K562 (cell line): Measurements from ENCODE around the gene SERPINB2. TPM values are rescaled to one million over a fixed set of nuclear protein-coding genes. Genes with fewer than 3 reads are reported as not detected.

Source experiments
- ATAC-seq: fragments of 200-7000 bp; cut with Tn5 transposase; 3 replicates; pipeline ENCODE4 v1.9.1; 2020; ENCODE audit warnings: moderate library complexity
- BruUV-seq: library from RNA; stranded (reverse); fragments of 400-500 nt; replicated peaks from 2 replicates; lab custom pipeline; 2021; lab: Mats Ljungman, UMichigan
- CTCF ChIA-PET: fragments of 300-600 bp; formaldehyde crosslinking; extraction: SDS; loops from one replicate; lab custom pipeline; 2021; ENCODE audit warnings: low intra/inter-chr PET ratio; lab: Yijun Ruan, JAX
- POLR2A ChIA-PET: fragments of 300-600, 350-650 bp; sonication (Branson Sonifier 250); formaldehyde crosslinking; extraction: SDS; loops from one replicate; lab custom pipeline; 2021; ENCODE audit warnings: antibody characterized with exemption, inconsistent platforms; lab: Yijun Ruan, JAX
- DNase-seq, 4 experiments: peaks; one replicate each; pipeline versions ENCODE4 v3.0.0 to v3.0.0-alpha.2; 2011 to 2018; ENCODE audit warnings: low spot score in 3 of 4, mixed read lengths in 3 of 4; ENCODE audit errors: extremely low read depth in 1 of 4
- FAIRE-seq: peaks from 2 replicates; lab custom pipeline; 2011; peaks lifted over from hg19 to GRCh38; lab: Jason Lieb, UNC
- H2AFZ ChIP-seq: 2 replicates; pipeline ENCODE4 v1.6.0; 2011; ENCODE audit warnings: low read depth, low read length, control low read depth, inconsistent platforms
- H3K27ac ChIP-seq: fragments of 200-600 bp; 3 replicates; pipeline ENCODE4 v1.8.0; 2011; ENCODE audit warnings: low read depth, mild to moderate bottlenecking, control low read depth, inconsistent platforms, low read length, moderate library complexity, mixed read lengths; ENCODE audit errors: extremely low read depth
- H3K27me3 ChIP-seq, 2 experiments: fragments of 300-600 bp in 1 of 2; 2 replicates in 1 of 2; 3 replicates in 1 of 2; pipeline versions ENCODE4 v1.6.0 to v1.8.0; 2011; ENCODE audit warnings: inconsistent platforms in 2 of 2, low read length in 2 of 2, mild to moderate bottlenecking in 1 of 2, mixed read lengths in 1 of 2, moderate library complexity in 1 of 2; ENCODE audit not compliant: control insufficient read depth in 2 of 2, insufficient read depth in 2 of 2
- H3K36me3 ChIP-seq: fragments of 300-600 bp; 3 replicates; pipeline ENCODE4 v1.8.0; 2011; ENCODE audit warnings: mild to moderate bottlenecking, low read length, inconsistent platforms; ENCODE audit not compliant: control insufficient read depth, insufficient read depth
- H3K4me1 ChIP-seq, 2 experiments: fragments of 200-600 bp in 1 of 2; replicated peaks in 1 of 2; 2 replicates in 1 of 2; 3 replicates in 1 of 2; pipeline versions ENCODE4 v1.5.1 to v1.8.0; 2011; ENCODE audit warnings: inconsistent platforms in 2 of 2, low read length in 2 of 2, mild to moderate bottlenecking in 1 of 2, mixed read lengths in 1 of 2, moderate library complexity in 1 of 2; ENCODE audit not compliant: control insufficient read depth in 2 of 2, insufficient read depth in 2 of 2
- H3K4me2 ChIP-seq: 2 replicates; pipeline ENCODE4 v1.6.1; 2011; ENCODE audit warnings: low read length, control low read depth, inconsistent platforms, mixed read lengths; ENCODE audit not compliant: insufficient read depth
- H3K4me3 ChIP-seq: fragments of 200-600 bp; sonication (generic), shearing (Covaris generic); 2 replicates; pipeline ENCODE4 v1.5.1; 2016; ENCODE audit warnings: control low read depth, inconsistent platforms
- H3K79me2 ChIP-seq: fragments of 200-600 bp; 3 replicates; pipeline ENCODE4 v1.8.0; 2011; ENCODE audit warnings: low read length, inconsistent platforms; ENCODE audit not compliant: control insufficient read depth, insufficient read depth
- H3K9ac ChIP-seq, 2 experiments: 2 replicates each; pipeline versions ENCODE4 v1.6.0 to v1.6.1; 2011; ENCODE audit warnings: low read depth in 2 of 2, low read length in 2 of 2, control low read depth in 1 of 2, inconsistent platforms in 1 of 2, mild to moderate bottlenecking in 1 of 2, mixed read lengths in 1 of 2; ENCODE audit not compliant: insufficient read depth in 1 of 2
- H3K9me1 ChIP-seq: one replicate; pipeline ENCODE4 v1.6.0; 2011; ENCODE audit warnings: inconsistent platforms, mild to moderate bottlenecking, low read length, moderate library complexity; ENCODE audit not compliant: control insufficient read depth, insufficient read depth
- H3K9me3 ChIP-seq: replicated peaks from 2 replicates; pipeline ENCODE4 v1.5.1; 2011; ENCODE audit warnings: low read depth, low read length, inconsistent platforms; ENCODE audit not compliant: control insufficient read depth, insufficient read depth
- H4K20me1 ChIP-seq: replicated peaks from 2 replicates; pipeline ENCODE4 v1.6.1; 2011; ENCODE audit warnings: low read length, inconsistent platforms, mixed read lengths; ENCODE audit not compliant: control insufficient read depth, insufficient read depth
- CBFA2T3 ChIP-seq: fragments of 450-650 bp; IDR thresholded peaks from 2 replicates; pipeline ENCODE4 v1.6.1; 2017
- ERF ChIP-seq: fragments of 450-650 bp; formaldehyde crosslinking; IDR thresholded peaks from 2 replicates; pipeline ENCODE4 v1.4.0; 2020; ENCODE audit warnings: mild to moderate bottlenecking, mixed read lengths
- KLF13 ChIP-seq: fragments of 450-650 bp; IDR thresholded peaks from 2 replicates; pipeline ENCODE4 v1.6.1; 2016; ENCODE audit warnings: missing genetic modification characterization, low read depth, mild to moderate bottlenecking, missing compliant biosample characterization, moderate library complexity, borderline replicate concordance
- MNT ChIP-seq, 2 experiments: fragments of 450-650 bp; conservative IDR thresholded peaks; 2 replicates each; pipeline ENCODE4 v1.6.1; 2017; ENCODE audit warnings: mild to moderate bottlenecking in 2 of 2, moderate library complexity in 2 of 2
- PHTF2 ChIP-seq: fragments of 250-450 bp; sonication (Bioruptor Pico); IDR thresholded peaks from 2 replicates; pipeline ENCODE4 v1.5.0; 2021; ENCODE audit warnings: mild to moderate bottlenecking
- ZNF561 ChIP-seq: fragments of 450-650 bp; formaldehyde crosslinking; conservative IDR thresholded peaks from 2 replicates; pipeline ENCODE4 v1.4.0; 2020; ENCODE audit warnings: mild to moderate bottlenecking, moderate library complexity
- ZZZ3 ChIP-seq: fragments of 450-650 bp; IDR thresholded peaks from 2 replicates; pipeline ENCODE4 v1.6.1; 2016; ENCODE audit warnings: antibody characterized with exemption, mild to moderate bottlenecking, moderate library complexity
- WGBS: fragments of 100-300 bp; shearing (Covaris generic); methylation state at CpG from one replicate; pipeline ENCODE4 v1.1.6; 2016; ENCODE audit warnings: low coverage, mixed read lengths; ENCODE audit not compliant: insufficient coverage; ENCODE audit errors: missing lambda C conversion rate; 5-methylcytosine and 5-hydroxymethylcytosine counted together
- in situ Hi-C: fragments of 300-500 bp; cut with MboI; formaldehyde crosslinking; loops from 4 replicates; pipeline ENCODE4 v1.15.0; 2018; ENCODE audit warnings: inconsistent platforms, mixed read lengths
- intact Hi-C: fragments of 100-400 bp; cut with micrococcal nuclease; formaldehyde crosslinking; loops from 2 replicates; pipeline ENCODE4 v1.14.2; 2022
- polyA plus RNA-seq, 8 experiments: library from polyadenylated mRNA; depleted of rRNA in 4 of 8; stranded (reverse) in 5 of 8; unstranded in 3 of 8; fragments of >200 nt; fragmentation: Nextera tagmentation in 2 of 8; fragmentation: Illumina TruSeq in 1 of 8; extraction: Ambion mirVana in 2 of 8; extraction: Trizol in 1 of 8; gene quantifications; 2 replicates each; pipeline versions ENCODE4 v1.2.1 to v1.2.3, GENCODE V29; 2011 to 2014; ENCODE audit warnings: inconsistent platforms in 1 of 8, missing spikeins in 1 of 8
- total RNA-seq, 7 experiments: library from RNA; depleted of rRNA in 6 of 7; stranded (reverse); fragments of >200 nt in 6 of 7; fragmentation: Illumina TruSeq in 2 of 7; extraction: Trizol in 2 of 7; gene quantifications; 2 replicates each; pipeline versions ENCODE4 v1.2.1 to v1.2.3, GENCODE V29; 2011 to 2021; ENCODE audit warnings: low replicate concordance in 1 of 7
- TF ChIP-seq, protein P1 (sequence below): fragments of 450-650 bp; IDR thresholded peaks from 2 replicates; pipeline ENCODE4 v1.6.1; 2016; ENCODE audit warnings: missing biosample characterization, missing genetic modification characterization

Gene SERPINB2
- total and polyA plus RNA-seq, 9 of the 15 experiments (the other 6 are each of a cell fraction or from before 2014, with no cell fraction given), result 0.03 to 0.13 (median 0.09) TPM; not detected in 5

GRCh38 chr18:63860531-63860930, 27.0 kb upstream of the SERPINB2 start:
- Histone ChIP-seq H3K4me3 (no peak overlapping the region), H3K36me3 (no peaks in the 10 kb centered on the region), H3K27ac (no peak overlapping the region), H3K9me3 (no peaks in the 10 kb centered on the region), H2AFZ (no peak overlapping the region), H3K4me2 (no peak overlapping the region), H3K79me2 (no peaks in the 10 kb centered on the region), H3K9me1 (no peaks in the 10 kb centered on the region), H3K4me1 (no peaks in the 10 kb centered on the region), H3K9ac (no peak overlapping the region), H4K20me1 (no peaks in the 10 kb centered on the region), H3K27me3 (no peaks in the 10 kb centered on the region)
- ChIA-PET POLR2A (no interaction called here), CTCF (no interaction called here)
- ATAC-seq, result no peak
- BruUV-seq, result no TSS peak
- TF ChIP-seq CBFA2T3 (no peak), ZNF561 (CRISPR knock-in tag) (no peak), KLF13 (tag) (no peak), MNT (conservative IDR thresholded peaks at IDR 0.05) (no peak), PHTF2 (CRISPR knock-in tag) (no peak), ZZZ3 (no peak), ERF (no peak)
- TF ChIP-seq, protein P1, sequence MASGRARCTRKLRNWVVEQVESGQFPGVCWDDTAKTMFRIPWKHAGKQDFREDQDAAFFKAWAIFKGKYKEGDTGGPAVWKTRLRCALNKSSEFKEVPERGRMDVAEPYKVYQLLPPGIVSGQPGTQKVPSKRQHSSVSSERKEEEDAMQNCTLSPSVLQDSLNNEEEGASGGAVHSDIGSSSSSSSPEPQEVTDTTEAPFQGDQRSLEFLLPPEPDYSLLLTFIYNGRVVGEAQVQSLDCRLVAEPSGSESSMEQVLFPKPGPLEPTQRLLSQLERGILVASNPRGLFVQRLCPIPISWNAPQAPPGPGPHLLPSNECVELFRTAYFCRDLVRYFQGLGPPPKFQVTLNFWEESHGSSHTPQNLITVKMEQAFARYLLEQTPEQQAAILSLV (tag), result no peak
- no peak for FAIRE-seq
- DNase-seq, result no peak
- intact Hi-C loops, result no loop called here
- WGBS, result 0% methylated on average over 2 of the region's 2 CpGs
- in situ Hi-C loops, result no loop called here
